HG03135 (cell line): ENCODE measurements around the gene CA10.

Source experiments
- ATAC-seq: cut with Tn5 transposase; IDR thresholded peaks from one replicate; pipeline ENCODE4 v1.9.1; 2021; ENCODE audit warnings: mild to moderate bottlenecking, moderate library complexity; ENCODE audit not compliant: unreplicated experiment

Gene CA10

DNA sequence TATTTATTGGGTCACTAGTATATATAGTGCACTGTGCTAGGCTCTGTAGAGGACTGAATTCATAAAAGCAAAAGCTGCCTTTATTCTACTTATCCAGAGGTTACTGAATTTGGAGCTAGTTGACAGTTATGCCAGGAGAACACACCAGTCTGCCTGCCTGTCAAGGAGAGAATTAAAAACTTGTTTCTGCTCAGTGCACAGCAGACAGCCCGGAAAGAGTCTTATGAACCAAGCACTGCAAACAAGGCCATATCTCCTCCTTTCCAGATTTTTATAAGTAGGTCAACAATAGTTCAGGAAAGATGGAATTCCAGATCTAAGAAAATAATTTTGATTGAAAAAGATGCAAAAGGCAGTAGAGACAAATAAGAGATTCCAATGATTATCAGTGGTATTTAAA, 267.8 kb downstream of the CA10 start:
- ATAC-seq = no peak

DNA sequence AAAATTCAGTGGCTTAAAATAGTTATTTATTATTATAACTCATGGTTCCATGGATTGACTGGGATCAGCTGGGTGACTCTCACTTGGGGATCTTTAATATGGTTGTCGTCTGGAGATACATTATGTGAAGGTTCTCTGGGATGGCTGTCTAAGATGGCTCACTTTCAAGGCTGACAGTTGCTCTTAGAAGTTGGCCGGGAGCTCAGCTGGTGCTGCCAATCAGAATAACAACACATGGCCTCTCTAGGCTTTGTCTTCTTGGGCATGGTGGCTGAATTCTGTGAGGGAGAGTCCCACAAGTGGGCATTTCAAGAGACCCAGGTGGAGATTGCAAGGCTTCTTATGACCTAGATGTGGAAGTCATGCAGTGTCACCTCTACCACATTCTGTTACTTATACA, 269.7 kb downstream of the CA10 start:
- no peak for ATAC-seq

DNA sequence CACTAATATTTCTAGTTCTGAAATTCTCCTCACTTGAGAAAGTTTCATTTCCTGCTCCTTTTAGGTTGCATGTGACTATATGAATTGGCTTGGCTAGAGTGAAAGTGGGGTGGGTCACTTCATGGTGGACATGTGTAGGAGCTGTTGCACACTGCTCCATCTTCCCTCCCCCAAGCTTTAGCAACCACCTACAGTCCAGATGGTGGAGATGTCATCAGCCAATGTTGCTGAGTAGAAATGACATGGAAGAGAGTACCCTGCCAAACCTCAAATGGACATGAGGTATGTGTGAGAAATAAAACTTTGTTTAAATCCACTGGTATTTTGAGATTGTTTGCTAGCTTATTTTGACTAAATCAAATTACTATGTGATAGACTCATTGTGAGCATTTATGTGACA, 281.5 kb downstream of the CA10 start:
- no peak for ATAC-seq

DNA sequence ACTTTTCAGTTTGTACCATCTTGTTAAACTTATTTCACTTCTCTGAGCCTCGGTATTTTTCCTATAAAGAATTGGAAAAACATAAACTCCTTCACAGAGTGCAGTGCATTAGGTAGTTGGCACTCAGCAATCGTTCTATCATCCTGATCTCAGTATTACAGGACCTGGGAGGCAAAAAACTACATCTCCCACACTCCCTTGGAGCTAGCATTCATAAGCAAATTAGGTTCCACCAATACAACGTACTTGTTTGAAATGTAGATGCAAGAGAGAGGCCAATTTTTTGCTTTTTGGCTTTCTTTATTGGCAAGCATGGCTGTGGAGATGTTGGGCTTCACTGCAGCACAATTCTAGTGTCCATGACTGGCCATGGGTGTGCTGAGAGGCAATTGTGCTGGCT, 285.2 kb downstream of the CA10 start:
- ATAC-seq = no peak

DNA sequence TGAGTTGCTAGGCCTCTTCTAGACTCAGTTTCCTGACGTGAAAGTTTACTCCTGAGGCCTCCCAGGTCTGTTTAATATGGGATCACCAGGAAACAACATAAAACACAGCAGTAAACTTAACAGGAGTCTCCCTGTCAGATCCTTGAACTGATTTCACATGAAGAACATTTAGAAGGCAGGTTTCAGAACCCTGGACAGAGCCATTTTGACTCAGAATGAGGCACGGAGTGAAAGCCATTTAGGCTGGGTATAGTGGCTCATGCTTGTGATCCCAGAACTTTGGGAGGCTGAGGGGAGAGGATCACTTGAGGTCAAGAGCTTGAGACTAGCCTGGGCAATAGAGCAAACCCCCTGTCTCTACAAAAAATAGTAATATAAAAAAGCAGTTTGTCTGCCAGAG, 289.1 kb downstream of the CA10 start:
- ATAC-seq = no peak

DNA sequence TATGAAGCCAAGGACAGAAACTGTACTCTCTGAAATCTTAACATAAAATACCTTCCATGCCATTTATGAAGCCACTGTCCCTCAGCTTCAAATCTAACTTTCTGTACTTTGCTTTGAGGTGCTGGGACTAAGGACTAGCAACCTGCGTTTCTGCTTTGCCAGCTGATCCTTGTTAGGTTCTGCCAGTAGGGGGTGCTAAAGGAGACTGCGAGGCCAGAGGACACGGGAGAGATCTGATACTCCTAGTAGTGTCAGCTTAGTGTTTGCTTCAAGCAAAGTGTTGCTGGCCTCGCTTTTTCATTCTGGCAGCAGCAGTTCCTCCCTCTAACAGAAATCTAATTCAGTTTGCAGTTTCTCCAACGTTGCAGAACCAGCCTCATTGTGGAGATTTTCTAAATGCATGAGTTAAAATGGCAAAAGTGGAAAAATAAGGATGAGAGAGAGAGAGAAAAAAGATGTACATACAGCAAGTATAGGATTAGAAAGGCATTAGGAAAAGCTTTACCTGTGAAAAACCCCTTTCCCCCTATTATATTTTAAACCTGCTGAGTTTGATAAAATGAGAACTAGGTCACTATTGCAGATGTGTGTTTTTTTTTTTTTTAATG, 297.5 kb downstream of the CA10 start:
- no peak for ATAC-seq

DNA sequence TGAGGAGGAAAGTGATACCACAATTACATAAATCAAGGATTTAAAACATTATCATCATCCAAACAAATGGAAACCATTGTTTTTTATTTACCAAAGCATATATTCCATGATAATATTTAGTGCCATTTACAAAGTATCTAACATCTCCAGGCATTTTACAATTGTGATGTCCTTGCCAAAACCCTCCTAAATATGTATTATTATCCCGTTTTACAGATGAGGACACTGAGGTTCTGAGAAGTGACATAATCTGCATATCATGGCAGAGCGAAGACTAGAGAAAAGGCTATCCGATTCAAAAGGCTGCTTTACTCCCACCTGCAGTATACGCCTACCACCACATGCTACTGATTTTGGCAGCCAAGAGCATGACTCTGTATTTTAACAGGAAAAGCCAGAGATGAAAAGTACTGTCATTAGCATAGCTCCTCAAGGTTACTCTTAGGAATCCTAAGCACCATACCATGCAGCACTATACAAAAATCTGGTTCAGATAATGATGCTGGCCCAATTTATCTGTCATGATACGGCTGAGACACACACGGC, 301.4 kb downstream of the CA10 start:
- no peak for ATAC-seq

DNA sequence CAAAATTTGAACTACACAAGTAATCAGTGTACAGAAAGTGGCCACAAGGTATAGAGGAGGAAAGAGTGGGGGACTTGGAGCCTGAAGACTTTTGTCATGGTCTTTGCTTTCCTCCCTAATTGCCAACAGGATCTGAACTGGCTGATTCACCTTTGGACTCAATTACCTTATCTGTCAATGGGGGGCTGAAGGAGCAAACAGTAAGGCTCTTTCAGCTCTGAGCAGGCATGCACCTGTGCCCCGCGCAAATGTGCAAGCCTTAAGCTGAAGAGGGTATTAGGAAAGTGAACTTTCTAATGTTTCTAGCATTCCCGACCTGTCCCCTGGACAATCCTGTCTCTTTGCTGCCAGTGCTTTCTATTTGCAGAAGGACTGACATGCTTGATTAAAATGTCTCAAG, 302.7 kb downstream of the CA10 start:
- ATAC-seq = no peak

DNA sequence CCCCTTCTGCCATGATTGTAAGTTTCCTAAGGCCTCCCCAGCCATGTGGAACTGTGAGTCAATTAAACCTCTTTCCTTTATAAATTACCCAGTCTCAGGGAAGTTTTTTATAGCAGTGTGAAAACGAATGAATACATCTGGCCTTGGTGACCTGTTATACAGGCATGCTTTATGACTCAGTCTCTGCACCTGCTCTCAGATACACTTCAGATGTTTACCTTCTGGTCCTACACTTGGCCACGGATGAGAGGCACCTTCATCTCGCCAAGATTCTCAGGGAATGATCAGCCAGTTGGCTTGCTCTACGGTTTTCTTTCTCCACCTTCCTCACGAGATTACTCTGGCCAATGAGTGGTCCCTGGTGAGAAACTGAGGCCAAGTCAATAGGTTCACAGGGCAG, 304.7 kb downstream of the CA10 start:
- ATAC-seq = no peak

DNA sequence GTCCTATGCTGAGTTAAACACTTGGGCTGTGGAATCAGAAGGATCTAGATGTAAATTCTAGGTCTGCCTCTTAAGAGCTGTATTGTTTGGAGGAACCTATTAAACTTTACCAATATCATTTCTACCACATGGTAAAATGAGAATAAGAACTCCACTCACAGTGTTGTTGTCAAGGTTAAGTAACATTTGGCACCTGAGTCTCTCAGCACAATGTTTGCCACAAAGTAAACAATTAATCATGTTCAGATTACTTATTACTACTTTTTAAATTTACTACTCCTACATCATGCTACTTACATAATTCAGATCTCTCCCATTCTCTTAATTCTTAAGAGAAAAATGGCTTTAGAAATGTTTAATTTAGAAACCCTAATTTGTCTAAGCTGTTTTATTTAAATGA, 305.9 kb downstream of the CA10 start:
- no peak for ATAC-seq

DNA sequence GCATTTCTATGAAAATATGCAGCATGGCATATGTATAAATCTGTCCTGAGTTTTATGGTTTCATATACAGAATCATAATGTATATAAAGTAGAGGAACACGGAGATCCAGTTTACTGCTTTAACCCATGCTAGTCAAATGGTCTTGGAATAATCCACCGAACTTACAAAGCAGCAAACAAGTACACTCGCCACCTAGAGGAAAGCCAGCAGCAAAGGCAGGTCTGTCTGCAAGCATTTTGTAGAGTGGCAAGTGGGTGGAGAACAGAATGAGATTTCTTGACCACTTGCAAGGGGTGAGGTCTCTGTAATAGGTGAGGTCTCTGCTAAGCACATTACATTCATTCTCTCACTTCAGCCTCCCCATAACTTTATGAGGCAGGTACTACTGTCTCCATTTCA, 308.3 kb downstream of the CA10 start:
- ATAC-seq = no peak

DNA sequence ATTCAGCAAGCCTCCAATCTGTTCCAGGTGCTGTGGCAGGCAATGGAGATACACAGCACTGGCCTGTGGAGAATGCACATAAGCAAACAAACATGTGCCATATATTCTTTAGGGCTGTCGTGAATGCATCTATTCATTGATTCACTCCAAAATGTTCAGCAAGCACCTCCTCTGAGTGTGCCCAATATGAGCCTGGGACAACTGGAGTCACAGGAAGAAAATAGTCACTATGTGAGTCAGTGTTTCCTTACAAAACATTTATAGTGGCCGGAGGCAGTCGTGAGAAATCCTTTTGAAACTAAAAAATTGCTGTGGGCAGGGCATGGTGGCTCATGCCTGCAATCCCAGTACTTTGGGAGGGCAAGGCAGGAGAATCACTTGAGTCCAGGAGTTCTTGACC, 310.1 kb downstream of the CA10 start:
- ATAC-seq = no peak

DNA sequence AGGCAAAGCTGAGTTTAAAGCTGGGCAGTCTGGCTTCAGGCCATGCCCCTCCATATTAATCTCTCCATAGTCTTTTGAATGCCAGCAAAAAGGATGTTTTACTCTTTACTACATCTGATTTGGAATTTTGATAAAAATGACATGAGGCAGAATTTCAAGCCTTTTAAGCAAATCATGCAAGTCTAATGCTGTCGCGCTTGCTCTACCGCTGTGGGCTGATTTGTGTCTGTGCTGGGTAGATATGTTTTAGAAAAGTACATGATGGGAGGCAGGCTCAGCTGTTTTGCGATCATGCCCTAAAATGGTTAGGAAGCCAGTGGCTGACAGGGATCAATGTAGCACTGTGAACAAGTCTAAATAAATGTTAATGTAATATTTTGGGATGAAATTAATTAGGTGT, 311.9 kb downstream of the CA10 start:
- no peak for ATAC-seq

DNA sequence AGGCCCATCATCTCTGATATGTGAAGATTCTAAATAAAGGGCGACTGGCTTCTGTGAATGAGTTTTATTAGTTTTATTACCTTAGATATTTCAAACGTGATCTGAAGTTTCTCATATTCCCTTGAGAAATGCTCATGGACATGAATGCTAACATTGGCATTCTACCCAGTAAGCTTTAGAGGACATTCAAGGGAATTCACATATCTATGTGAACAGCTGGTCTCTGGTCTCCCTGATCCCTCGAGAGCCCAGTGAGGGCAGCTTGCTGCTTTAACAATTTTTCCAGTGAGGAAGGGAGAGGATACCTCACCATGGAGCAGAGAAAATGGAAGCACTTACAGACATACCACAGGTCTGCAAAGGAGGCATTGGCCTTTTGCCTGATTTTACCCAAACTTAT, 312.7 kb downstream of the CA10 start:
- no peak for ATAC-seq

DNA sequence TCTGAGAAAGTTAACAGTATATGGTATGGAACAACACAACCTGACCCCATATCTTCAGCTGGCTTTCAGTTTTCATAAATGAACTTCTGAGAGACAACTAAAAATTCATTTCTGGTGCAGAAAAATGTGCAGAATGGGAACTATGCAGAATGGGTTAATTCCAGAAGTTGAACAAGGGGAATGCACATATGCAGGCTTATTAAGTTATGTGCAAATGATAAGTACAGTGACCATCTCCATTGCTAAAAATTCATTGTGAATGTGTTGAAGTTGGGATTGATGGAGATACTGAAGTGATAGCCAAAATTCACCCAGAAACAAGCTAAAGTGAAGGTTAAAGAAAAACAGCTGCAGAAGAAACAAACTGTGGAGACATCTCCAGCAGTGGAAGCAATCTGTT, 315.8 kb downstream of the CA10 start:
- no peak for ATAC-seq

DNA sequence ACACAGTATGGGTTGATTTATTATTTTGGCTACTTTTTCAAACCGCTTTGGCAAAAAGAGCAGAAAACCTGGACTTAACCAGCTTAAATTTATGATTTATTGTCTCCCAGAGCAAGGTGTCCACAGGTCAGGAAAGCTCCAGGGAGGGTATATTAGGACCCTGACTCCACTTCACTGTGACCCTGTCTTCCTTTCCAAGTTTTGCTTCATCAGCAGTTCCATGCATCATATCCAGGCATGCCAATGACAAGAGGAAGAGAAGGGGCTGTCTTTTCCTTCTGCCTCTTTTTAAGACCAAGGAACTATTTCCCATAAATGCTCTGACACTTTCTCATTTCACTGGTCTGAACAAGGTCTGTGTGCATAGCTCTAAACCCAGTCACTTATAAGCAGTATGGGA, 316.8 kb downstream of the CA10 start:
- ATAC-seq = no peak

DNA sequence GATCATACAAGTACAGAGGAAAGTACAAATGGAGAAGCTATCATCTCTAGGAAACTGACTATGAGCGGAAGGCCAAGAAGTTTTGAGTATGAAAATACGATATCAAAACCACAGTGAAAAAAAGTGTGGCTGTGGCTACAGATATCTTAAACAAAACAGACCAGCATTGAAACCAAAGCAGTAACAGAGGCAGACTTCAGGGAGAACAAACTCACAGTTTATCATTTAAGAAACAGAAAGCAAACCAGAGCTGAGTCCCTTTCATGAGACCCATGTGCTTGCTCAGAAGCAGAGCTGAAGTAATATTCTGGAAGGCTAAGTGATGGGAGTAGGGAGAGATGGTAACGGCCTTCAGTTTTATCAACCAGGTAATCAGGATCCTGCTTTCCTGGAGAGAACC, 317.8 kb downstream of the CA10 start:
- ATAC-seq = no peak

DNA sequence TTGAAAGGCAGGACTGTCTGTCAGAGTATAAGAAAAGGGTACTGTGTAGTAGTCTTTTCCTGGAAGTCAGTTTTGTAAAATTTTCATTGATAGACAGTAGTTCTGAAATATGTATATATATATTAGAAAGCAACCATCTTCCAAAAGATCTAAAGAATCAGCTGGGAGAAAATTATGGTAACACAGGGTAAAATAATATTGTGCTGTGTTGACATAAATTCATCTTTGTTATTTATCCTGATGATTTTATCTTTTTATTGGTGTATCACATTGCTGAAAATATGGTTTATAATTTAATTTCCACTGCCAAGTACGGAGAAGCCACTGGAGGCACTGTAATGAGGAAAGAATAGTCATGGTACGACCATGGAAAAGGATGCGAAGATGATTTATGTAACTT, 324.9 kb downstream of the CA10 start:
- no peak for ATAC-seq

DNA sequence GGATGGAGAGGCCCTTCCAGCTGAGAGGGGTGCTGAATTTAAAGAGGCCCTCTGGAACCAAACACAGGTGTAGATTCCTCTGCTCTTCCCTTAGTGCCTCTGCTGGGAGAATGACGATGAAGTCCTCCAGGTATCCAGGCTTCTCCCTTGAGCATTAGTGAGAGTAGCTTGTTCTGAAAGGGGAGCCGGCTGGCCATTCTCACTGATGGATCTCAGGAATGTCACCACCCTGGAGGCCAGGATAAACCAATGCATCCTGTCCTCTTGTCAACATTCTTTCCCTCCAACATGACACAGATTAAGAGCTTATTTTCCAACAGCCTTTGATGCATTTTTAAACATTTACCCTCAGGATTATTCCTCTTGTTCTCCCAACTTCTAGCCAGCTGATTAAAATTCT, 325.5 kb downstream of the CA10 start:
- ATAC-seq = no peak

DNA sequence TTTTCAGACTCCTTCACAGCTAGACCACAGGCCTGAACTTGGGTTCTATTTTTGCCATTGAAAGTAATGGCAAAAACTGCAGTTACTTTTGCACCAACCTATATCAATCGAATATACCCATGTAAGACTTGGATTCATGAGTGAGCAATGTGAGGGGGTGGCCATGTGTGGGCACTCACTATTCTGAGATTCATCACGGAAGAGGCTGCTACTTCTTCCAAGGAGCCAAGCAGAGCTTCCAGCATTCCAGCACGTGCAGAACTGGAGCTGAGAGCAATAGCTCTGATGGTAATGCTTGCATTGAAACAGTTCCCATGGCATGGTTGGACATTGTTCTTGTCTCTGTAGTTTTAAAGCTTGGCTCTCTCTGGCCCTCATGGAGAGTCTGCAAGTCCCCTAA, 327.6 kb downstream of the CA10 start:
- no peak for ATAC-seq

DNA sequence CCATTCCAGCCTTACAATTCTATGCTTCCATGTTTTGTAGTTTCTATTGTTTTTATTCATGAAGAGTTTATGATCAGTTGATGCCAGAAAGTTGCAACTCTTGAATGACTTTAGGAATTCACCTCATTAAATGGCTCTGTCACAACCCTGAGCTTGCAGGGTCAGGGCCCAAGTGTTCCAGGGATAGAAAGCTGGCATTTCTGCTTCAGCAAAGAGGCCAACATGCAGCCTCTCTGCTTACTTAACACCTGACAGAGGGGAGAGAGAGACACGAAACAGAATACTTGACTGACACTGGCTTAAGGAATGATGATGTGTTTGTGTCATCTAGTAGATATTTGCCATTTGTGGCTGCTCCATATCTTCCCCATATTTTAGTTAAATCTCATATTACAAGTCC, 328.1 kb downstream of the CA10 start:
- ATAC-seq = no peak

DNA sequence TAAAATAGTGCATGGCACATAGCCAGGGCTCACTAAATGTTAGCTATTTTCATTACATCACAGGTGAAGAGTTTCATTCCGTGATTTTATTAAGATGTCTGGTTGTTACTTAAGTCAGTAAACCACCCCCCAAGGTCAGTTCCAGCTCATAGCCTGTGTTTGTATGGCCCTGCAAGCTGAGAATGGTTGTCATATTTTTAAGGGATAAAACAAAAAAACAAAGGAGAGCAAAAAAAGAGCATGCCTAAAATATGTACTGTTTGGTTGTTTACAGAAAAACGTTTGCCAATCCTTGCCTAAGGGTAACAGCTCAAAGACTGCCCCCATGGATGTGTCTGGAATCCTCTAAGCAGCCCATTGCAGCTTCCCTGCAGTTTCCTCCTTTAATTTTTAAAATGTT, 329.6 kb downstream of the CA10 start:
- no peak for ATAC-seq

DNA sequence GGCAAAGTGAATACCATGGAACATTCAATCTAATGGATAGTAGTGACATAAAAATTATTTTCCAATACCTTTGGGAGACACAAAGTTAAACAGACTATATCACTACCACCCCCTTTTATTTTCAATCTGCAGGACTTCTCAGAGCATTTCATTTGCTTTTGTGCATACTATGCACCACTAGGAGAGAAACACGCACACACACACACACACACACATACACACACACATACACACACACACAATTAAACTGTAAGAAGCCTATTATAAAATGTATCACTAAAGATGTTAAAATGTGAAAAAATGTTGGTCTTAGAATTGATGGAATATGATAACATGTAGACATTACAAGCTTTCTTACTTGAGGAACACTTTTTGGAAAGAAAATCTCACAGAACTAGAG, 331.4 kb downstream of the CA10 start:
- no peak for ATAC-seq
